OCI-LY1 (cell line): ENCODE measurements around the gene AKAP8L.
A peak's percentile ranks its signal among the peaks of the same experiment; 100 is the strongest.

Source experiments
- H2AFZ ChIP-seq: fragments of 200-600 bp; sonication (generic), shearing (Covaris generic); 2 replicates; pipeline ENCODE4 v1.6.0; 2014; ENCODE audit warnings: antibody characterized with exemption, mild to moderate bottlenecking, low read length
- H3F3A ChIP-seq: fragments of 200-600 bp; sonication (generic), shearing (Covaris generic); 2 replicates; pipeline ENCODE4 v1.6.0; 2014; ENCODE audit warnings: mild to moderate bottlenecking, antibody characterized with exemption, low read length, moderate library complexity; ENCODE audit not compliant: insufficient read depth
- H3K27ac ChIP-seq: fragments of 200-600 bp; sonication (generic); 2 replicates; pipeline ENCODE4 v1.5.1; 2014; ENCODE audit warnings: low read length, mixed run types, mild to moderate bottlenecking, low read depth; ENCODE audit not compliant: poor library complexity, severe bottlenecking
- H3K27me3 ChIP-seq: fragments of 200-600 bp; sonication (generic); 2 replicates; pipeline ENCODE4 v1.6.0; 2014; ENCODE audit warnings: antibody characterized with exemption, mild to moderate bottlenecking, low read length, moderate library complexity; ENCODE audit not compliant: insufficient read depth
- H3K36me3 ChIP-seq: fragments of 200-600 bp; sonication (generic); 2 replicates; pipeline ENCODE4 v1.6.1; 2014; ENCODE audit warnings: mild to moderate bottlenecking, antibody characterized with exemption, low read length, moderate library complexity, mixed read lengths; ENCODE audit not compliant: insufficient read depth
- H3K4me1 ChIP-seq: fragments of 200-600 bp; sonication (generic); 2 replicates; pipeline ENCODE4 v1.5.1; 2014; ENCODE audit warnings: mild to moderate bottlenecking, low read length, moderate library complexity; ENCODE audit not compliant: insufficient read depth, severe bottlenecking
- H3K4me2 ChIP-seq: fragments of 200-600 bp; sonication (generic), shearing (Covaris generic); 2 replicates; pipeline ENCODE4 v1.6.1; 2014; ENCODE audit warnings: low read length
- H3K4me3 ChIP-seq: fragments of 200-600 bp; sonication (generic); 2 replicates; pipeline ENCODE4 v1.5.1; 2014; ENCODE audit warnings: low read length, low read depth, mild to moderate bottlenecking, mixed read lengths; ENCODE audit not compliant: poor library complexity, severe bottlenecking
- H3K79me2 ChIP-seq: fragments of 200-600 bp; shearing (Covaris generic); 2 replicates; pipeline ENCODE4 v1.6.1; 2016; ENCODE audit warnings: mixed run types, low read length, mixed read lengths; ENCODE audit not compliant: insufficient read depth
- H3K9ac ChIP-seq: fragments of 200-600 bp; sonication (generic), shearing (Covaris generic); 2 replicates; pipeline ENCODE4 v1.6.1; 2014; ENCODE audit warnings: mild to moderate bottlenecking, low read length, mixed read lengths
- H3K9me2 ChIP-seq: fragments of 200-600 bp; sonication (generic), shearing (Covaris generic); 2 replicates; pipeline ENCODE4 v1.6.1; 2014; ENCODE audit warnings: low read depth, mild to moderate bottlenecking, low read length, mixed read lengths
- H3K9me3 ChIP-seq: fragments of 200-600 bp; shearing (Covaris generic); 2 replicates; pipeline ENCODE4 v1.6.1; 2014; ENCODE audit warnings: low read length, mixed read lengths
- H4K20me1 ChIP-seq: fragments of 200-600 bp; sonication (generic), shearing (Covaris generic); 2 replicates; pipeline ENCODE4 v1.6.0; 2016; ENCODE audit warnings: mild to moderate bottlenecking, low read length; ENCODE audit not compliant: insufficient read depth
- CTCF ChIP-seq: fragments of 200-600 bp; sonication (generic), shearing (Covaris generic); IDR thresholded peaks from 2 replicates; pipeline ENCODE4 v1.5.1; 2017; ENCODE audit warnings: mild to moderate bottlenecking, antibody characterized with exemption, low read length, moderate library complexity, mixed read lengths
- EZH2 ChIP-seq: fragments of 200-600 bp; sonication (generic), shearing (Covaris generic); IDR thresholded peaks from 2 replicates; pipeline ENCODE4 v1.8.0; 2017; ENCODE audit warnings: borderline replicate concordance, mixed run types, mild to moderate bottlenecking, antibody characterized with exemption, low read length, moderate library complexity, mixed read lengths

The AKAP8L gene

GRCh38 chr19:15331419-15332310 lies 87.1 kb downstream of the AKAP8L start:
- H3K4me1 ChIP-seq, result peaks cover 60% of the 10 kb centered on the region
- H3K36me3 ChIP-seq, result 0 out of 2 replicates have a peak, but pooled peaks cover 5% of the 10 kb centered on the region
- H3K4me3 ChIP-seq, result peak overlapping the region; percentile 76
- no peaks in the 10 kb centered on the region for H3K9me3 ChIP-seq
- no peaks in the 10 kb centered on the region for H4K20me1 ChIP-seq
- H3F3A ChIP-seq, result no peaks in the 10 kb centered on the region
- TF ChIP-seq EZH2 (no peak), CTCF (no peak)
- H3K27me3 ChIP-seq, result no peaks in the 10 kb centered on the region
- peak overlapping the region; percentile 37 for H3K27ac ChIP-seq
- peak overlapping the region; percentile 72 for H3K9ac ChIP-seq
- no peak overlapping the region for H2AFZ ChIP-seq
- H3K79me2 ChIP-seq, result peaks cover 49% of the 10 kb centered on the region
- H3K9me2 ChIP-seq, result no peaks in the 10 kb centered on the region
- peak overlapping the region; percentile 86 for H3K4me2 ChIP-seq

GRCh38 chr19:15330801-15331418 lies 87.9 kb downstream of the AKAP8L start:
- H3K79me2 ChIP-seq, result peaks cover 56% of the 10 kb centered on the region
- peak overlapping the region; percentile 76 for H3K4me3 ChIP-seq
- H3K36me3 ChIP-seq, result 0 out of 2 replicates have a peak, but pooled peaks cover 5% of the 10 kb centered on the region
- H3K9me3 ChIP-seq, result no peaks in the 10 kb centered on the region
- peak overlapping the region; percentile 86 for H3K4me2 ChIP-seq
- H2AFZ ChIP-seq, result no peak overlapping the region
- H3K9me2 ChIP-seq, result no peaks in the 10 kb centered on the region
- H3K27me3 ChIP-seq, result no peaks in the 10 kb centered on the region
- TF ChIP-seq CTCF (no peak), EZH2 (no peak)
- no peaks in the 10 kb centered on the region for H3F3A ChIP-seq
- no peaks in the 10 kb centered on the region for H4K20me1 ChIP-seq
- H3K9ac ChIP-seq, result peak overlapping the region; percentile 72
- H3K4me1 ChIP-seq, result peaks cover 67% of the 10 kb centered on the region
- peak overlapping the region; percentile 37 for H3K27ac ChIP-seq
